ENCODE measurements around the gene KCNG1.
"Not testable (repeated sequence)": the region's sequence is repeated elsewhere in the genome, so short reads cannot be mapped to it uniquely, and the experiment has no call there.

Gene KCNG1, protein sequence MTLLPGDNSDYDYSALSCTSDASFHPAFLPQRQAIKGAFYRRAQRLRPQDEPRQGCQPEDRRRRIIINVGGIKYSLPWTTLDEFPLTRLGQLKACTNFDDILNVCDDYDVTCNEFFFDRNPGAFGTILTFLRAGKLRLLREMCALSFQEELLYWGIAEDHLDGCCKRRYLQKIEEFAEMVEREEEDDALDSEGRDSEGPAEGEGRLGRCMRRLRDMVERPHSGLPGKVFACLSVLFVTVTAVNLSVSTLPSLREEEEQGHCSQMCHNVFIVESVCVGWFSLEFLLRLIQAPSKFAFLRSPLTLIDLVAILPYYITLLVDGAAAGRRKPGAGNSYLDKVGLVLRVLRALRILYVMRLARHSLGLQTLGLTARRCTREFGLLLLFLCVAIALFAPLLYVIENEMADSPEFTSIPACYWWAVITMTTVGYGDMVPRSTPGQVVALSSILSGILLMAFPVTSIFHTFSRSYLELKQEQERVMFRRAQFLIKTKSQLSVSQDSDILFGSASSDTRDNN

DNA sequence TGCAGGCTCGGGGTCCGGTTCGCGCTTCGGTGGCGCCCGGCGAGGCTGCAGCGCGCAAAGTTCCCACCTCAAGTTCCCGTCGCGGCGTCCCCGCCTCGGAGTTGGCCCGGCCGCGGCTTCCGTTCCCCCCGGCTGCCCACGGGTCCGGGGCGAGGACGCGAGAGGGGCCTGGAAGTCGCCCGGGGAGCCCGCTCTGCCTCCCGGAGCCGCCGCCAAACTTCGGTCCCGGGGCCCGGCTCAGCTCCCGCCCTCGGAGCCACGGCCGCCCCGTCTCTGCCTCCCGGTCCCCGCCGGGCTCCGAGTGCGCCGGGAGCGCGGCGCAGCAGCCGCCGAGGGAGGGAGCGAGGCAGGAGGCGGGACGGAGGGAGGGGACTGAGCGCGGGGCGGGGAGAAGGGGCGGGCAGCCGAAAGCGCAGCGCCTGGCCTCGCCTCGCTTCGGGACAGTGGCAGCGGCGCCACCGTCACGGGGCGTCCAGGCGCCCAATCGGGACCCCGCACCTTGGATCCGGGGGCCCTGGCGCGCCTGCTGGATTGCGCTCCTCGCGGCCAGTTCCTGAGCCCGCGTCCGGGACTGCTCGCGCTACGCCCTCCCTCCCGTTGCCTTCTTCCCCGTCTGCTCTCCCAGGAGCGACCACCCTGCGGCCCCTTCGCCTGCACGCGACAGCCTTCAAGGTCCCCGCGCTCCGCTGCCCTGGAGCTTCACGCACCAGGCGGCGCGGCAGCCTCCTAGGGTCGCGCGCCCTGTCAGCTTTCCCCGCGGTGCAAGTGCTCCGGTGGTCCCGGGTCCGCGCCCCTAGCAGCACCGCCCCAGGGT, at the start of gene KCNG1:
Gene KCNG1, minus strand, starts transcription at position 305 of the 814 bp plus-strand sequence. CDS start 12,769 bp downstream, outside the sequence.
- in situ Hi-C loops (cut with HindIII; ENCODE audit: low sequenced_read_pairs), result loop anchor here (10.0 to 25.0 kb wide), 3 partner anchors 82 to 289 kb away; no protein-coding TSS in a partner anchor

DNA sequence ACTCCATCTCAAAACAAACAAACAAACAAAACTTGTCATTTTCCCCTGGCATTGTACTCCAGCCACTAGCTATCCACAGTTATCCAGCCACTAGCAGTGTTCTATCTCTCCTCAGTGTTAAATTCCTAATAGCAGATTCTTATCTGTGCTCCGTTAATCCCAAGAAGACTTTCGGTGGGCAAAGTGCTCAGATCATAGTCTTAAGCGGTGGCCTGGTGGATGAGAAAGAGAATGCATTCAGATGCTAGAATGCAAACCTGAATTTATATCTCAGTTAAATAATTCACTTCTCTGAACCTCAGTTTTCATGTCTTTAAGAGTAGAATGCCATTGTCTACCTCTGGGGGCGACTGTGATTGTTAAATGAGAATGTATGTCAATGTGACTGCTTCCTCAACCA, 47.7 kb upstream of the KCNG1 start:
- in situ Hi-C loops (cut with HindIII; ENCODE audit: low sequenced_read_pairs), result no loop called here

DNA sequence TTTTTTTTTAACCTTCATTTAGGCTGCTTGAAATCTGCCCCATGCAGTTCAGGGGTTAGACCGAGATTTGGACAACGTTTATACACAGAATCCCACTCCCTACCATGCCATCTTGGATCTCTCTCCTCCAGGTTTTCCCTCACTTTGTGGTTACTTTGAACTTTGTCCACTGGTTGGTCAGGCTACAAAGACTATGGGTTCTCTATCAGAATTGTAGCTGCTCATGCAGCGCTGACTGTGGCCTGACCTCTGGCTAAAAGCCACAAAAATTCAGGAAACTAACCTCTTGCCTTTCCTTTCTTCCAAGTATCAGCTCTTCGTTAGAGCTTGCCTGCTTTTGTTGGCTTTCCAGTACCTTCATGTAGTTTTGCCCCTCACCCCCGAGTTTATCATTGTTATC, 44.9 kb upstream of the KCNG1 start:
- in situ Hi-C loops (cut with HindIII; ENCODE audit: low sequenced_read_pairs), result no loop called here

DNA sequence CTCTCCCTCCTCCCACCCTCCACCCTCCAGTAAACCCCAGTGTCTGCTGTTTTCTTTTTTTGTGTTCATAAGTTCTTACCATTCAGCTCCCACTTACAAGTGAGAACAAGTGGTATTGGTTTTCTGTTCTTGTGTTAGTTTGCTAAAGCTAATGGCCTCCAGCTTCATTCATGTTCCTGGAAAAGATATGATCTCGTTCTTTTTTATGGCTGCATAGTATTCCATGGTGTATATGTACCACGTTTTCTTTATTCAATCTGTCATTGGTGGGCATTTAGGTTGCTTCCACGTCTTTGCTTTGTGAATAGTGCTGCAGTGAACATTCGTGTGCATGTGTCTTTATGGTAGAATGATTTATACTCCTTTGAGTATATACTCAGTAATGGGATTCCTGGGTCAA, 42.7 kb upstream of the KCNG1 start:
- in situ Hi-C loops (cut with HindIII; ENCODE audit: low sequenced_read_pairs), result no loop called here

DNA sequence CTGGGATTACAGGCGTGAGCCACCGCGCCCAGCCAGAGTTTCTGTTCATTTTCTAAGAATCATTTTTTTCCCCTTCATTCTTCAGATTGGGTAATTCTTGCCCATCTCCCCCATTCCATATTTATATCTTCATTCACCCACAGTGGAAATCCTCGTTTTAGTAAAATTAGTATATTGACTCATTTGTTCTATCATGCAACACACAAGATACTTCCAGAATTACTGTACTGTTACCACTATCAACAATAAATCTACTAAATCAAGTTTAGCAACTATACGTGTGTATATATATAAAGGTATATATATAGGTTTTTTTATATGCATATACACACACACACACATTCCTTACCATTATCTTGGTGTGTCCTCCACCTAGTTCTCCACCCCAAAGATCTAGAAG, 41.2 kb upstream of the KCNG1 start:
- in situ Hi-C loops (cut with HindIII; ENCODE audit: low sequenced_read_pairs), result no loop called here

DNA sequence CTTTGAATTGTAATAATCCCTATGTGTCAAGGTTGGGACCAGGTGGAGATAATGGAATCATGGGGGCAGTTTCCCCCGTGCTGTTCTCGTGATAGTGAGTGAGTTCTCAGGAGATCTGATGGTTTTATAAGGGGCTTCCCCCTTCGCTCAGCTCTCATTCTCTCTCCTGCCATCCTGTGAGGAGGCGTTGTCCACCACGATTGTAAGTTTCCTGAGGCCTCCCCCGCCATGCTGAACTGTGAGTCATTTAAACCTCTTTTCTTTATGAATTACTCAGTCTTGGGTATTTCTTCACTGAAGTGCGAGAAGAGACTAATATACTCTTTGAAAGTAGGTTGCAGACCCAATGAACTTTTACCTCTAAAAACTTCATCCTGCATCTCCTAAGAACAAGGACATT, 39.2 kb upstream of the KCNG1 start:
- in situ Hi-C loops (cut with HindIII; ENCODE audit: low sequenced_read_pairs), result no loop called here

DNA sequence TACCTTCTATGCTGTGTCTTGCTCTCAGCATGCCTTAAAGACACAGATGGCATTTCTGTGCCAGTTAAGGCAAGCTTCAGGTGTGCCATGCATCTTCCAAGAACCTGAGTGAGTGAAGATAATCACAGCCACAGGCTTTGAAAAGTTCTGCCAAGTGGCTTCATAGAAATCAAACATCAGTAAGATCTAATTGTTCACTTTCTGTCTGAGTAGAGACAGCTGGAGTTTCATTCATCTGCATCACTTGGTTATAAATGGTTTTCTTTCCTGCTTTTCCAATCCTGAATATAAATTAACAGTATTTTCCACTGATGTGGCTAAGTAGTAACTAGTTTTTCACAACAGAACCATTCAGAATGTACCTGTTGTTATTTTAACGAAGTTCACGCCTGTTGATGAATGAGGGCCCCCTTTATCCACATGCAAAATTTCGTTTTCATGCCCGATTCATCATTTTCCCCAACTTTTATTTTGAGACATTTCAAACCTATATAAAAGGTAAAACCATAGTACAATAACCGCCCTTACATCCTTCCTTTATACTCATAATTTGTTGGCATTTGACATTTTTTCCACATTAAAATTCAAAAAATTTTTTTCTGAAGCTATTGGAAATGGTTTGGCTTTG, 38.6 kb upstream of the KCNG1 start:
- in situ Hi-C loops (cut with HindIII; ENCODE audit: low sequenced_read_pairs), result no loop called here

DNA sequence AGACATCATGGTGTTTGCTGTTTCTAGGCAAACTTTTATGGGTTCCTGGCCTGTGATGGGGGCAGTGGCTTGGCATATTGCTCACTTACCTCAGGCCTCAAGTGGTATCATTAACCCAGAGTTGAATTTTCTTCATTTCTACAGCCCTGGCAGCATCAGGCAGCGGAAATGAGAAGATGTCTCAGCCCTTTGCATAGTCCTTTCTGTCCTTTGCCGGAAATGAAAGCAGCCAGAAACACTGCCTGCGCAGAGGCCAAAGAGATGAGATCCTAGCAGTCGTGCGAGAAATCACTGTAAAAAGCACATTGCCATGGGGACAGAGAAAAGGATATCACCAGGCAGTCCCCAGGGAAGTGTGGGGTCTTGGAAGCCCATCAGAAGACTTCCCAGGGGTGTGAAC, 37.4 kb upstream of the KCNG1 start:
- in situ Hi-C loops (cut with HindIII; ENCODE audit: low sequenced_read_pairs), result no loop called here

DNA sequence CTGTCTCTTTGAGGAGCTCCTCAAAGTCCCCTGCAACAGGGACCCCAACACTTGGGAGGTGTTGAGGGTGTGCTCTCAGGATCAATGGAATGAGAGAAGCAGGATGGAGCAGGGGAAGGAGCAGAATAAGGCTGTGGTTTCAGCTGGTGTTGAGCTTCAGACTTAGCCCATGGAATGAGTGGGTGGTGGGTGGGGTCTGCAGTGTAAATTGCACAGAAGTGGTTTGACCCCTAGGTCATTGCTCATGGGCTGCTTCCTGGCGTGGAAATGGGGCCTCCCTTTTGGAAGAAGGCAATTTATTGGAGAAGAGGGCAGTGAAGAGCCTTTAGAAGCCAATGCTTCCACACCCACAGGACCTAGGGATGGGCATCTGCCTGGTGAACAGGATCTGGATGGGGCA, 37.0 kb upstream of the KCNG1 start:
- in situ Hi-C loops (cut with HindIII; ENCODE audit: low sequenced_read_pairs), result no loop called here

DNA sequence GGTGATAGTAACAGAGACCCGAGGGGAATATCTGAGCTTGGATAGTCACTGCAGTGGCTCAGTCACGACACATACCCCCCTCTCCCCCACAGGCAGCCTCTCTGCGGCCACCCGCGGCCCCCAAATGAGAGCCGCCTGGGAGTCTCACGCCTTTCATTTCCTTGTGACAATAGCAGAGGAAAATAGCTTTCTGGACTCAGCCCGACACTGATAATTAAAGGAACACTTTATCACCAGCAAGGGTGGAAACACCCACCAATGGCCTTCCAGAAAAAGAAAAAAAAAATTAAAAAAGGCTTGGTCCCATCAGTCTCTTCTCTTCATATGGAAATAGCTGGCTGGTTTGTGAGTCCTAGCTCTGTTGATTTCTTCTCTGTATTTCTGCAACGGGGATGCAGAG, 35.1 kb upstream of the KCNG1 start:
- in situ Hi-C loops (cut with HindIII; ENCODE audit: low sequenced_read_pairs), result no loop called here

DNA sequence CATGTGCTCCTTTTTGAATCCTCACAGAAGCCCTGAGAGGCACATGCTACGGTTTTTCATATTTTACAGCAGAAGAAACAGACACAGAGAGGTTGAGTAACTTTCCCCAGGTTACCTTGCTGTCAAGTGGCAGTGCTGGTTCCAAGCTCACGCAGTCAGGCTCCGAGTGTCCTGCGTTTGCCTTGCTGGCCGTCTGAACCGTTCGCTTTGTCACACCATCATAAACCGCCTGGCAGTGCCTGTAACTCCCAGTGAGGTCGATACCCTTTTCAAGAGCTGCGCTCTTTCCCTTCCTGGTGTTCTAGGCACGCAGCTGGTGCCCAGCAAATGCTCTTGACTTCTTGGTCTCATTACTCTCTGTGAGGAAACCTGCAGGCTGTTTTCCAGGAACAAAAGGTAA, 31.3 kb upstream of the KCNG1 start:
- in situ Hi-C loops (cut with HindIII; ENCODE audit: low sequenced_read_pairs), result no loop called here

DNA sequence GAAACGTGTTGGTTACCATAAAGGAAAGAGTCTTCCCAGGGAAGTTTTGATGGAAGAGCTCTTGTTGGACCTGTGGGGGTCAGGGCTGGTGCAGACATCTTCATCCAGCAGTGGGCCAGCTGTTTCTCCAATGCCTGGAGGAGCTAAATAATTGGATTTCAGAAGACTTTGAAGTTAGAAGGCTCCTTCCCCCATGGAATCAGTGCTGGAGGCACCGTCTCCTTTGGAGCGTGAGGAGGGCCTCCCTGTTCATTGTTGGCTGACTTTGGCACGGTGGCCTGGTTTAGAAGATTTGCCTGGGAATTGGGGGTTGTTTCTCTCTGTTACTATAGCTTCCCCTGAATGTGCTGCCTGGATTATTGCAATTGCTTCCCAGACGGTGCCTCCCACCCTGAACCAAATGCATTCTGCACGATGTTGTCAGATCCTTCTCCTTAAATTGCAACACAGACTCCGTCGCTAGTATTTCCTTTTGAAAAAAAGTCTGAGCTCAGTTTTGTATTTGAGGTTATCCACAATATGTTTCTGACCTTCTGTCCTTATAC, 27.7 kb upstream of the KCNG1 start:
- in situ Hi-C loops (cut with HindIII; ENCODE audit: low sequenced_read_pairs), result no loop called here

DNA sequence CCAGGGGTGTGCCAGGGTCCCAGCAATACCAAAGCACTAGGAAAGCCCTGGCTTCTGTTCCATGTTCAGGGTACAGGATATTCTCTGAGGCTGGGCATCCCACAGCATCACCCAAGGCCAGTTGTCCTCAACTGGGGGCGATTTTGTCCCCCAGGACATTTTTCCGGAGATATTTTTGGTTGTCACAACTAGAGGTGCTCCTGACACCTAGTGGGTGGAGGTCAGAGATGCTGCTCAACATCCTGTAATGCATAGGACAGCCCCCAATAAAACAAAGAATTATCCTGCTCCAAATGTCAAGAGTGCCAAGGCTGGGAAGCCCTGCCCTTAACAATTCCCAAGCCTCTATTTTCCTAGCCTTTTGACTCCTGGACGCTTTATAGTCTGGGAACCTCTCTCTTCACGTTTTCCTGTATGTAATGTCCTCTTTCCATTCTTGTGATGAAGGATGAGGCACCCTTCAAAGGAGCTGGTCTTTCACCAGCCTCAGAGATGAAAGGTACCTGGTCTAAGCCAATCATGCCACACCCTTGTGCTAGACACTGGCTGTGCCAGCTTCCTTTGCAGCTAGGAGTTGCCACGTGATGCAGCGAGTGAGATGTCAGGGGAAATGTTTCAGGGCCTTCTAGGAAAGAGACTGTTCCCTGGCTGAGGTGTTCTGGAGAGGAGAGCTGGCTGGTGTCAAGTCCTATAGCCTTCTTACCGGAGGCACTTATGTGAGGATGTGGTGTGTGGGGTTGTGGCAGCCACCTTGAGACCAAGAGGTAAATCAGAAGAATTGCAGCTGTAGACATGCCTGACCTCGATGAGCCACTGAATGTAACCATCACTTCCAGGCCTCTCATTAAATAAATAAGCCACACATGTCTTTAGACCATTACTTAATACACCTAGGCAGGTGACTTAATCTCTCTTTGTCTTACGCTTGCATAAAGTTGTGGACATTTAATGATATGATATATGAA, 23.4 kb upstream of the KCNG1 start:
- in situ Hi-C loops (cut with HindIII; ENCODE audit: low sequenced_read_pairs), result no loop called here

DNA sequence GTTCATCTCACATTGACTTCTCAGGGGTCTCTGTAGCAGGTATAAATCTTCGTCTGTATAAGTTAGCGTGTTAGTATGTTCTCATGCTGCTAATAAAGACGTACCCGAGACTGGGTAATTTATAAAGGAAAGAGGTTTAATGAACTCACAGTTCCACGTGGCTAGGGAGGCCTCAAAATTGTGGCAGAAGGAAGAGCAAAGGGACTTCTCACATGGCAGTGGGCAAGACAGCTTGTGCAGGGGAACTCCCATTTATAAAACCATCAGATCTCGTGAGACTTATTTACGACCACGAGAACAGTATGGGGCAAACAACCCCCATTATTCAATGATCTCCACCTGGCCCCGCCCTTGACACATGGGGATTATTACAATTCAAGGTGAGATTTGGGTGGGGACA, 22.6 kb upstream of the KCNG1 start:
- in situ Hi-C loops (cut with HindIII; ENCODE audit: low sequenced_read_pairs), result not testable (repeated sequence)

DNA sequence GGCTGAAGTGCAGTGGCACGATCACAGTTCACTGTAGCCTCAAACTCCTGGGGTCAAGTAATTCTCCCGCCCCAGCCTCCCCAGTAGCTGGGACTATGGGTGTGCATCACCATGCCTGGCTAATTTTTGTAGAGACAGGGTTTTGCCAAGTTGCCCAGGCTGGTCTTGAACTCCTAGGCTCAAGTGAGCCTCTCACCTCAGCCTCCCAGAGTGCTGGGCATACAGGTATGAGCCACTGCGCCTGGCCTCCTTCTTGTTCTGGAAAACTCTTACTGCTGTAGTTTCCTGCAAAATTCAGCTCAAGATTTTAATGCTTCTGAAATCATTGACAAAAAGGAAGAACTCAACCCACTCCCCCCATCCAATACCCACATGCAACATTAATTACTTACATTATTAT, 21.9 kb upstream of the KCNG1 start:
- in situ Hi-C loops (cut with HindIII; ENCODE audit: low sequenced_read_pairs), result no loop called here

DNA sequence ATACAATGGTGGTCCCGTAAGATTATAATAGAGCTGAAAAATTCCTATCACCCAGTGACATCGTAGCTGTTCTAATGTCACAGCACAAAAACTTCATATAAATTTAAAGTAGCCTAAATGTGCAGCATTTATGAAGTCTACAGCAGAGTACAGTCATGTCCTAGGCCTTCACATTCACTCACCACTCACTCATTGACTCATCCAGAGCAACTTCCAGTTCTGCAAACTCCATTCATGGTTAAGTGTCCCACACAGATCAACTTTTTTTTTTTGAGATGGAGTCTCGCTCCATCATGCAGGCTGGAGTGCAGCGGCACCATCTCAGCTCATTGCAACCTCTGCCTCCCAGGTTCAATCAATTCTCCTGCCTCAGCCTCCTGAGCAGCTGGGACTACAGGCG, 20.9 kb upstream of the KCNG1 start:
- in situ Hi-C loops (cut with HindIII; ENCODE audit: low sequenced_read_pairs), result no loop called here

DNA sequence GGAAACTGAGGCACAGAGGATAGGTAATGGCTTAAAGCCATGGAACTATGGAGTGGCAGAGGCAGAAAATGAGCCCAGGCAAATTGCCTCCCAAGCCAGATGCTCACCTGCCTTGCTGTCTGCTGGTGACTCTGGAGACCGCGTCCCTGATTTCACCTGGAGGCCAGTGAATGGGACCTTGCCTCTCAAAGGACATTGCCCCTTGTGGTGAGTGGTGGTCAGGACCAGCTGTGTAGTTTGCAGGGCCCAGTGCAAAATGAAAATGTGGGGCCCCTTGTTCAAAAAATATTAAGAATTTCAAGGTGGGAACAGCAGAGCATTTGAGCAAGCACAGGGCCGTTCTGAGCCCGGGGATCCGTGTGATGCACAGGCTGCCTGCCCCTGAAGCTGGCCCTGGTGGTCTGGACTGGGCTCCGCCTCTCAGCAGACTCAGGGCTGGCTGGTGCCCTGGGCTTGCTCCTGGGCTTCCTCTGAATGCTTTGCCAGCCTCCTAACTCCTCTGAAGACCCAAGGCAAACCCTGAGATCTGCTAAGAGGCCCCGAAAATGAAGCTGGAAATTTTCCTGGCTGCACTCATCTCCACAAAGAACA, 19.8 kb upstream of the KCNG1 start:
- in situ Hi-C loops (cut with HindIII; ENCODE audit: low sequenced_read_pairs), result no loop called here

DNA sequence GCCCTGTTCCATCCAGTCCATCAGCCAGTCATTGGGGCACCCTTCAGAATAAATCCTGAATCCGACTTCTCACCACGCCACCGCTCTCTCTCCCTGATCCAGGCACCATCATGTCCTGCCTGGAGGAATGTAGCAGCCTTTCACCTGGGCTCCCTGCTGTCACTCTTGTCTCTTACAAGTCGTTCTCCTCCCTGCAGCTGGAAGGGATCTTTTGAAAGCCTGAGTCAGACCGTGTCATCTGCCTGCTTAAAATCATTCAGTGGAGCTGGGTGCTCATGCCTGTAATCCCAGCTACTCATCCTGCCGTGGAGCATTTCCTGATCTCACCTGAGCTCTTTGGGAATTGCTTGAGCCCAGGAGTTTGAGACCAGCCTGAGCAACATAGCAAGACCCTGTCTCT, 19.2 kb upstream of the KCNG1 start:
- in situ Hi-C loops (cut with HindIII; ENCODE audit: low sequenced_read_pairs), result no loop called here

DNA sequence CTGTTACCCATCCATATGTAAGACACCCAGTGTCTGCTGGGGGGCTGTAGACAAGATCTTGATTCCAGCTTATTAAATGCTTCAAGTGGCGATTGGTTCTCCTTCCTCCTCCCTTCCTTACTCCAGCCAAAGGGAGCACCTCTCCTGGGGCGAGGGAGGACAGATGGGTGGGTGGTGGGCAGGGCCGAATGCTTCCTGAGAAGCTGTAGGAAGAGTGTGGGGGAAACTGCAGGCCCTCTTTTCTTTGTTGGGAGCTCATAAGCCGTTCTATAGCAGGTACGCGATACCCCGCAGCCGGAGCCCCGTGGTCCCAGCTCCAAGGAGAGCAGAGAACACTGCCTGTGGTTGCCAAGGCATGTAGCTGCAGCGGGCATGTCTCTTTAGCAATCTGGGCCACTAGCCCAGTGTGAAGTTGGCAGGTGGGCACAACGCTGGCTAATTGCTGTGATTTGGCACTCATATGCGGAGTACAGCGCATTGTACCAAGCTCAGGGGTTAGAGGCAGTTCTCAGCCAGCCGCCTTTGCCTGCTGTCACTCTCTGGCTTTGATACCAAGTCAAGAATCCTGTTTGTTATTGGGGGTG, 14.7 kb upstream of the KCNG1 start:
- in situ Hi-C loops (cut with HindIII; ENCODE audit: low sequenced_read_pairs), result no loop called here

Measured in DLD1 (cell line).